Activated effector memory CD4-positive, alpha-beta T cell treated with anti-CD3 and anti-CD28 coated beads, Interleukin-2, amount 50 U/mL, for 16 hours (primary cell): ENCODE data around the gene HIRA.
A peak's percentile ranks its signal among the peaks of the same experiment; 100 is the strongest.
"Not testable (repeated sequence)": the region's sequence is repeated elsewhere in the genome, so short reads cannot be mapped to it uniquely, and the experiment has no call there.

Experiments used
- DNase-seq: peaks from one replicate; pipeline ENCODE4 v3.0.0-alpha.2; 2020

Gene HIRA

GRCh38 chr22:19463491-19464469 is 32.2 kb upstream of the HIRA start:
- no peak for DNase-seq

GRCh38 chr22:19463008-19463407 is 31.5 kb upstream of the HIRA start:
- no peak for DNase-seq

DNA sequence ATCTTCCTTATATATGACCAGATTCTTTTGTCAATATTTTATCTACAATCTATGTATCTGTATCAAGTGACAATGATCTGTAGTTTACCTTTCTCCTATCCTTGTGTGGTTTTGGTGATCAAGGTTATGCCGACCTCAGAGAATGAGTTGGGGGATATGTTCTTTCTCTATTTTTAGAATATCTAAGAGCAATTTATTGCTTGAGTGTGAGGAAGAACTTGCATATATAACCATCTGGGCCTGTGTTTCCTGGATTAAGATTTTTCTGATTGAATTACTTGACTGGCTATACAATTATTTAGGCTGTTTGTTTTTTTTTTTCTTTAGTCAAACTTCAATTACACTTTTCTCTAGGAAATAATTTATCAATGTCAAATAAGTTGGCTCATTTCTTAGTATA is 30.0 kb upstream of the HIRA start:
- no peak for DNase-seq

DNA sequence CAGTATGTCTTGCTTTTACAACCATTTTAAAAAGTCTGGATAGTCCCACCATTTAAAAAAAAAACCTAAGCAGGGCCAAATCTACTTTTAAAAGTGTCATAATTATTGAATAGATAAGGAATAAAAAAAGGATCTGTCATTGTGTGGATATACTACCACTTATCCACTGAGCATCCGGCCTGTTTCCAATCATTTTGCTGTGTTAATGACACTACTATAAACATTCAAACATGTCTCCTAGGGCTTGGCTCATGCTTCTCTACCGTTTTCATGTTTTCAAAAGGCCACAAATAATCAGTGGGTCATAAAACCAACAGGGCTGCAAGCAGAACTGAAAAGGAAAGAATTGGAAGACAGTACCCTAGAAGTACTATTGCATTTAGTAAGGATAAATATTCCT is 28.5 kb upstream of the HIRA start:
- DNase-seq = no peak

DNA sequence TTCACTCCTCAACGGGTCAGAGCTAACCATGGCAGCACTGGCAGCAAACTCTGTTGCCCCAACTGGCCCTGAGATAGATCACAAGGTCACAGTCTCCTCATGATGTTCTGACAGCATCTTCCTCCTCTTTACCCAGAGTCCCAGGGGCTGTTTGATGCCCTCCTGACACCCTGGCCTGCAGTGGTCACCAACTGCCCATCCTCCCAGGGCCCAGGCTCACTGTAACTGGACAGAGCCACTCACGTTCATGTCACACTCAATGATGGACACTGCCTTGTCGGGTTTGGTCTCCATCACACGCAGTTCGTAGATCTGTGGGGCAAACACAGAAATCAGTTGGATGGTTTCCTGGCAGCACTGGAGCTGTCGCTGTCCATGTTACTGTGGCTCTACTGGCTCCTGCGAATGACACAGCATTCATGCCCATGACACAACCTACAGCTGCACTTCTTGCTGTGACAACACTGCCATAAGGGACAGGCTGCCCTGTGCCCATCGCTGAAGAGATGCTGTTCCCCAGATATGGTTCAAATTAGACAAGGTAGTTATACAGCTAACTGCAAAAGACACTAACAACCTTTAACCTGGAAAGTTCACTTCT is 26.4 kb upstream of the HIRA start:
- DNase-seq = peak; percentile 56

DNA sequence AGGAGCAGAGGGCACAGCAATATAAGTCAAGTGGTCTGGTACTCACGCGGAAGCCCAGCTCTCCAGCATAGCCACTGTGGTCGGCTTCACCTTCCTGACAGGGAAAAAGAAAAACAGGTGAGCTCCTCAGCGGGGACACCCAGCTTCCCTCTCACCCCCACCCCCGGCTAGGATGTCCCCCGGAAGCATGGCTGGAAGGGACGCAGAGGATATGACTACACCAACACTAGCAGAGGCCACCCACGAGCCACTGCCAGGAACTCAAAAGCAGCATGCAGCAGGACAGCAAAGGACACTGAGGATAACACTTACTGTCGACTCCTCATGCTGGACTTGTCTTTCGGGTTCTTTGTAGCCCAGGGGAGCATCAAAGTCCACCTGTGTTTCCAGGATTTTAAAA is 25.0 kb upstream of the HIRA start:
- no peak for DNase-seq

GRCh38 chr22:19455585-19456370 is 24.2 kb upstream of the HIRA start:
- no peak for DNase-seq

GRCh38 chr22:19455033-19455432 is 23.5 kb upstream of the HIRA start:
- no peak for DNase-seq

GRCh38 chr22:19454156-19454555 is 22.6 kb upstream of the HIRA start:
- no peak for DNase-seq

DNA sequence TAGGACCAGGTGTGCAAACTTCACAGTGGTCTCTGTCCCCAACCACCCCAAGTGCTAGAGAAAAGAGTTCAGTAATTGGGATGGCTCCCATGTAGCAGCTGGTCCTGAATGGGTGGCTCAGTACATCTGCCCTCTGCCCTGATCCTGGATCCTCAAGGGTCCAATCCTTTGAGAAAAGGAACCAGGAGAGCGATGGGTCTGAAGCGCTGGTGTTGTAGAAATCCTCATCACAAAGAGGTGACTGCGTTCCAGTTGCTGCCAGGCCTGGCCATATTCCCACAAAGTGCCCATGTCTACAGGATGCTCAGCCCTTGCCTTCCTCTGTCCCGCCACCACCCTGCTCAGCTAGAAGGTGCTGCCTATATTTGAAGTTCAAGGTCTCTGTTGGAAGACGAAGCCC is 22.2 kb upstream of the HIRA start:
- DNase-seq = no peak

- no peak for DNase-seq
Observed at GRCh38 chr22:19451570-19451969, 20.0 kb upstream of the HIRA start.

- no peak for DNase-seq
Observed at GRCh38 chr22:19450363-19451175, 19.0 kb upstream of the HIRA start.

DNA sequence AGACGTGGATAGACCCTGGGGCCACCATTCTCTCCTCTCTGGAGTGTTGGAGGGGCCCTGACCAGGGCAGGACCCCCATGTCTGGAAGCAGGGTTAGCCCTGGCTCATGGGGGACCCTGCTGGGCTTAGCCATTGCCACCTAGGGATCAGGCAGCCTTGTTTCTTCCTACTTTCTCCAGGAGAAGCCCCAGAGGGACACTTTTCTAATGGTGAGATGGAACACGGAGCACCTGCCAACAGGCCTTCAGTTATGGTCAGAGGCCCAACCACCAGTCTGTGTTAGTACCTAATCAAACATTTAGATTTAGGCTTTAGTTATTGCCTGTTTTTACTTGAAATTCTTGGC is 17.9 kb upstream of the HIRA start:
- no peak for DNase-seq

GRCh38 chr22:19448739-19449421 is 17.3 kb upstream of the HIRA start:
- peak; percentile 69 for DNase-seq

DNA sequence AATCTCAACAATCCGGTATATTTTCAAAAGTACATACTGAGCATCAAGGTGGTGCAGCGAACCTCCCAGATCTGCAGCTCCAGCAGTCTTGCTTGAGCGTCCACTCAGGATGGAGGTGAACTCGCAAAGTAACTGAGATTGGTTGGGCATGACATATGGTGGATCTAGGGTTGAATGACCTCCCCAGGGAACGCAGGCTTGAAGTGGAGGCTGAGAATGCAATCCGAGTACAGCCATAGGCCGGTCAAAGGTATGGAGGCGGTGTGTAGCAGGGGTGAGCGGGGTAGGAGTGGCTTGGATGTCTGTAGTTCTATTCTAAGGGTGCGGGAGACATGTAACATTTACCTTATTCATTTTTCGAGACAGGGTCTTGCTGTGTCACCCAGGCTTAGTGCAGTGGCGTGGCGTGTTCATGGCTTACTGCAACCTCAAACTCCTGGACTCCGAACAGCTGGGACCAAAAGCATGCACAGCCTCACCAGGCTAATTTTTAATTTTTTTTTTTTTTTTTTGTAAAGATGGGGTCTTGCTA is 16.6 kb upstream of the HIRA start:
- peak; percentile 70 for DNase-seq

DNA sequence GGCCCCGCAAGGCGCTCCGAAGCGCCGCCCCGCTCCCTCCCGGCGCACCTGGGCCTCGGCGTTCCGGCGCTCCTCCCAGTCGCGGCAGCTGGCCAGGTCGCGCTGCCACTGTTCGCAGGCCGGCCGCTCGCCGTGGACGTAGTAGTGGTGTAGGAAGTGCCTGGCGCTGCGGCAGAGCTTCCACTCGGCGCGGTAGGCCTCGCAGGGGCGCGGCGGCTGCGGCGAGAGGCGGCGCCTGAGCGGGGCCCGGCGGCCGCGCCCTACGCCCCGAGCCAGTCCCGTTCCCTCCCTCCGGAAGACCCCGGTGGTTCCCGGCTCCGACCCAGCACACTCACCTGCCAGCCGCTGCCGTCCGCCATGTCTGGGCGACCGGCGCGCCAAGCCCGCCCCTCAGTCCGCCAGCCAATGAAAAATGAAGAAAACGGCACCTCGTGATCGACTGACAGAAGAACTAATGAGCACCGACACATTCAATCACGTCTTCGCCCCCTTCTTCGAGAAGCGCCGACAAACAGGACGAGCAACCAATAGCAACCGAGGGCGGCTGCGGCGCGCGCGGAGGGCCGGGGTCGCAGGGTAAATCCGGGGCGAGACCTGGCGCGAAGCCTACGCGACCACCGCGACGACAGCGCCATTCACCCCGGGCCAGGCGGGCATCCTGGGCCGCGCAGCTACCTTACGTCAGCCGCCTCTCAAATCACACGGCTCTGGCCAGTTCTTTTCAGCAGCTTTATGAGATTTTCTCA is 16.0 kb upstream of the HIRA start, which contains the start of gene C22orf39:
Gene C22orf39 (minus strand): TSS at position 382 of the 746 bp plus-strand sequence. CDS start 23 bp downstream, at position 359.
- DNase-seq = peak; percentile 95

- DNase-seq = no peak
Observed at GRCh38 chr22:19446603-19447329, 15.2 kb upstream of the HIRA start.

GRCh38 chr22:19445279-19445982 is 13.9 kb upstream of the HIRA start:
- not testable (repeated sequence) for DNase-seq

GRCh38 chr22:19443544-19444211 is 12.1 kb upstream of the HIRA start:
- DNase-seq = no peak
